HG03460 (cell line): ENCODE data around the gene ZNF674.
"Not testable (repeated sequence)": the region's sequence is repeated elsewhere in the genome, so short reads cannot be mapped to it uniquely, and the experiment has no call there.

Experiments
- ATAC-seq: cut with Tn5 transposase; IDR thresholded peaks from one replicate; pipeline ENCODE4 v1.9.1; 2021; ENCODE audit not compliant: unreplicated experiment

The ZNF674 gene

DNA sequence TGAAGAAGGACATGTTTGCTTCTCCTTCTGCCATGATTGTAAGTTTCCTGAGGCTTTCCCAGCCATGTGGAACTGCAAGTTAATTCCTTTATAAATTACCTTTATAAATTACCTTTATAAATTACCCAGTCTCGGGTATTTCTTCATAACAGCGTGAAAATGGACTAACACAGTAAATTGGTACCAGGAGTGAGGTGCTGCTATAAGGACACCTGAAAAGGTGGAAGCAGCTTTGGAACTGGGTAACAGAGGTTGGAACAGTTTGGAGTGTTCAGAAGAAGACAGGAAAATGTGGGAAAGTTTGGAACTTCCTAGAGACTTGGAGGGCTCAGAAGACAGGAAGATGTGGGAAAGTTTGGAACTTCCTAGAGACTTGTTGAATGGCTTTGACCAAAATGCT lies 66.6 kb downstream of the ZNF674 start:
- ATAC-seq: not testable (repeated sequence)

DNA sequence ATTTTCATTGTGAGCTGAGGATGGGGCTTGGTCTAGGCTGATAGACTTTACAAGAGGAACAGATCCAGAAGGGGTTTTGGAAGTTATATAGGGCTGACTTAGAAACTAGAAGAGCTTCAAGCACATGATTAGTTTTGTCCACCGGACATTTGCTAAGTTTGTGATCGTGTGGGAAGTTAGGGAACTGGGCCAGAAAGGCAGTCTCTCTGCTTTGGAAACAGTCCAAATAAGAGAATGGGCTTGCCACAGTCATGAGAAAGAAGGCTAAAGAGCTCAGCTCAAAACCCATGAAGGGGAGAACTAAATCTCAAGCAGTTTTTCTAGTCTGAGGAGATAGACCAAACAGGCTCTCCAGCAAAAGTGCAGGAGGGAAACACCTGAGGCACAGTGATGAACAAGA lies 67.8 kb downstream of the ZNF674 start:
- no peak for ATAC-seq

DNA sequence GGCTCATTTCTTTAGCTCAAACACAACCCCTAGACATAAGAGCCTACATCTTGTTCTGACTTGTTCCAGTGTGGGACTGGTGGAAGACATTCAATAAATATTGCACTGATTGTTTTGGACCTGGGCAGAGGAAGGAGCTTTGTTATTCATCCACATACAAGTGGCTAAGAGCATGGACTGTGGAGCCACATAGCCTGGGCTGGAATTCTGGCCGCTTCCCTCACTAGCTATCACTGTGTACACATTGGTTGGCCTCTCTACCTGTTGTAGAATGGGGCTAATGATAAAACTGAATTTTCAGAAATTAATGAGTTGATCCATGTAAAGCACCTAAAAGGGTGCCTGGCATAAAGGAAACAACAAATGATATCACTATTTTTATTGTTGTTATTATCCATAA lies 80.0 kb downstream of the ZNF674 start:
- no peak for ATAC-seq

DNA sequence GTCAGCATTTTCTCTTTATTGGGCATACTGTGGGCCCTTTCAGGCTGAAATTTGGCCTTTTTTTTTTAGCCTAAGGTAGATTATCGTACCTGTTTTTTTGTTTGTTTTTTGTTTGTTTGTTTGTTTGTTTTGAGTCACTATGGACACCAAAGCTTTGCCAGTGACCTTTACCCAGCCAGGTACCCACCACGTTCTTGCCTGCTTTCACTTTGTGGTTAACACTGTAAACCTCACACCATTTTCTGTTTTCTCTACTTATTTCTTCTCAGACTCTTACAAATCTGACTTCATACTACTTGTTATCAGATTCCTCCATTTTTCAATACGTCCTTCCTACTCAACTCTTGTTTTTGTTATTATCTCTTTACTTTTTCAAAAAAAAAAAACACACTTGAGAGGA lies 81.5 kb downstream of the ZNF674 start:
- ATAC-seq: no peak

DNA sequence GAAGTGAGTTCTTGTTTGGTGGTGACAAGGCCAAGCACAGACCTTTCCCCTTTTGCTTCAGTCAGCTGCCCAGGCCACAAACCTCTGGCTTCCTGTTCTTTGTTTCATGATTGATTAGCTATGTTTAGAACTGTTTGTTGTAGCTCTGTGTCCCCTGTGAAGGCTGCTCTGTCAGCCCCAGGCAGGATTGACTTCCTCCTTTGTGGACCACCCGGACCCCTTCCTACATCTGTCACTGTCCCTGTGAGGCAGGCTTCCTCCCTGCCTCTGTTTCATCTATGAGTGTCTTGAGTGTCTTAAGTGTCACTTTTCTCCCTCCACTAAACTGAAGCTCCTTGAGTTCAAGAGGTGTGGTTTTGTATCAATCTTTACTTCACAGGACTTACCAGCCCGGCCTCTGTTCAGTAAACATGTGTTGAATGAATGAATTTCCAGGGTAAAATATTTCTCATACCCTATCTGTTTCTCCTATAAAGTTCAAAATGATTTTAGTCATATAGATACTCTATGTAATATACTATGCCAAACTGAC lies 83.5 kb downstream of the ZNF674 start:
- peak; percentile 91 for ATAC-seq

DNA sequence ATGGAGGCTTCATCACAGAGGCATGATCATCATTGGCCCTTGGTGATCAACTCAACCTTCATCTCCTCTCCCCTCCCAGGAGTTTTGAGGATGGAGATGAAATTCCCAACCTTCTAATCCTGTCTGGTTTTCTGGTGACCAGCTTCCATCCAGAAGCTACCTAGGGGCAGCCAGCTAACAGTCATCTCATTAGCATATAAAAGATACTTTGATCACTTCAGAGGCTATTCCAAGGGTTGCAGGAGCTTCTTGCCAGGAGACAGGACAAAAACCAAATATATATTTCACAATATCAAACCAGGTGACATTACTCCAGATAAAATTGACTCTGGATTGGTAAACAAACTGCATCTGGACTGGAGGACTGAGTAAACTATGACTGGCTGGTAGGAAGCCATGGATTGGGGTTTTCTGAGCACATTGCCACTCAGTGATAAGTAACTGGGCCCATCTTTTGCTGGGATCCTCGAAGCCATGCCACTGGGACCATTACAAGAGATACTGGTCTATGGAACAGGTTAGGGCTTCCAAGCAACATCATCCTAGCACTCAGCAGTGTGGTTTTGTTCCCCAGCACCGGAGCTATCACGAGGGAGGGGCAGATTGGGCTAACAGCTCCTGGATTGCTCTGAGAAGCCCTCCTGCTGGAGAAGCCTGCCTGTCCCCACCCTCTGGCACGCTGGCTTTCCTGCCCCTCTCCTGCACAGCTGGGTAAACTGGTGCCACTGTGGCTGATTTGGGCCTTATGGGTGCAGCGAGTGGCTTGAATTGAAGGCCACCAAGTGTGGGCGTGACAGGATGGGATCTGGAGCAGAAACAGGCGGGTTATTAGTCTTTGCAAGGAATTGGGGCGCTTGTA lies 84.2 kb downstream of the ZNF674 start:
- not testable (repeated sequence) for ATAC-seq

DNA sequence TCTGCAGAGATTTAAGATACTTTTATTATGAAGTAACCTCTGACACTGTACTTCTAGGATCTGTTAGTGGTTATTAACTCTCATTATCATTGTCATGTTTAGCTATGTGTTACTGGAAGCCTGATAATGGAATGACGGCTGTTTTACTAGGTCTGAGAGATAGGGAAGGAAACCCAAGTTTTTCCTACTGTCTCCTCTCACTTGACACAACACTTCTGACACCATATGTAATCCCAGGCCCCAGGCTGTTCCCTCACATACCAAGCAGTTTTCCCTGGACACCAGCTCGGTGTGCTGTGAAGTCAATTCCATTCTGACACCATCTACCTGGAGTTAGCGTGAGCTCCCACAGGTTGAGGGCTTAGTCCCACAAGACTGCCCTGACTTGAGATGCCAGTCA lies 85.6 kb downstream of the ZNF674 start:
- ATAC-seq: no peak

DNA sequence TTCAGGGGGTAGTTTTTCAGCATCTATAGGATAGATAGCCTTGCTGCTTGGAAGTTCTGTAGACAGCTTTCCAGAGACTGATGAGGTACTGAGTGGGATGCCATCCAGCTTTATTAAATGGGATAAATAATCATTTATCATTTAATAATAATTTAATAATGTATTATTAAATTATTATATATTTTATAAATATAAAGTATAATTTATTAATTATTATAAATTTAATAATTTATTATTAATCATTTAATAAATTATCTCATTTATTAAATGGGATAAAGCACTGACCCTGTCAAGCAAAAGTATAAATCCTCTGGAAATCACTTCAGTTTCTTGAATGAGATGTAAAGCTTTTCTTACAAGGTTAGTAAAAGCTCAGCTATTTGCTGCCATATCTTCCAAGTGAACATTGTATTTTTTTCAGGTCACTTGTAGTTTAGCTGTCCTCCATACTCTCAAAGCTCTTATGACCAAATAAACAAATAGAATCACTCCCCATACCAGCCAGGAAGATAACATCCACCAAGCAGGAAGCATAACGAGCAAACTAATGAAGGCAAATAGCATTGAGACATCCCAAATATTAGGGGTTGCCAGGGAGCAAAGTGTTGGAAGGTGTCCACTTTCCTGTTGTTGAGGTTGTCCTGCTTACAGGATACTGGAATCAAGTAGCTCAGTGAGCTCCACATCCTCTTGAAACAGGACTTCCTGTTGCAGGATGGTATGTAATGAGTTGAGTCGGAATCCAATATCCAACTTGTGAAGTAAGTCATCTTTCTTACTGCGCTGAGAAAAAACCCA lies 88.9 kb downstream of the ZNF674 start:
- no peak for ATAC-seq
